WERI-Rb-1 (cell line): ENCODE results near the gene NPL.

ENCODE experiments used
- DNase-seq: peaks from one replicate; pipeline ENCODE4 v3.0.0-alpha.2; 2020
- H3K27ac ChIP-seq: fragments of 250-450 bp; sonication (Bioruptor Pico); 2 replicates; pipeline ENCODE4 v1.5.1; 2020; ENCODE audit warnings: mild to moderate bottlenecking, moderate library complexity
- H3K27me3 ChIP-seq: fragments of 250-450 bp; sonication (Bioruptor Pico); 2 replicates; pipeline ENCODE4 v1.5.1; 2021; ENCODE audit warnings: mild to moderate bottlenecking, low read depth, moderate library complexity; ENCODE audit not compliant: insufficient read depth, severe bottlenecking
- H3K36me3 ChIP-seq: fragments of 250-450 bp; sonication (Bioruptor Pico); 2 replicates; pipeline ENCODE4 v1.5.1; 2020; ENCODE audit warnings: mild to moderate bottlenecking, moderate library complexity
- H3K4me3 ChIP-seq: 2 replicates; pipeline ENCODE4 v1.5.1; 2011; ENCODE audit warnings: low read depth, mild to moderate bottlenecking, control low read depth, low read length
- H3K9me3 ChIP-seq: fragments of 250-450 bp; sonication (Bioruptor Pico); 2 replicates; pipeline ENCODE4 v1.5.1; 2021; ENCODE audit warnings: mild to moderate bottlenecking, moderate library complexity; ENCODE audit not compliant: severe bottlenecking
- TF ChIP-seq, protein P1 (sequence below): IDR thresholded peaks from 2 replicates; pipeline ENCODE4 v1.5.1; 2011; ENCODE audit warnings: low read depth, mild to moderate bottlenecking, control low read depth, inconsistent platforms, low read length

Gene NPL

DNA sequence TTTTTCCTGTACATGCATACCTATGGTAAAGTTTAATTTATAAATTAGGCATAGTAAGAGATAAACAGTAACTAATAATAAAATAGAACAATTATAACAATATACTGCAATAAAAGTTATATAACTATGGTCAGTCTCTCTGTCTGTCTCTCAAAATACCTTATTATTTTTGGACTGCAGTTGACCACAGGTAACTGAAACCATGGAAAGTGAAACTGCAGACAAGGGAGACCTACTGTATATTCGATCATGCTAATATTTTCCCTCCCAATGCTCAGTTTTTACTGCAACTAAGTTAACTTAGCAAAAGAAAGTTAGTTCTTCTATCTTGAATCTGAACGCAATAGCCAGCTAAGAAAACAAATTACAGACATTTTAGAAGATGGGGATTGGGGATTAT is 37.3 kb downstream of the NPL start:
- TF ChIP-seq, protein P1, sequence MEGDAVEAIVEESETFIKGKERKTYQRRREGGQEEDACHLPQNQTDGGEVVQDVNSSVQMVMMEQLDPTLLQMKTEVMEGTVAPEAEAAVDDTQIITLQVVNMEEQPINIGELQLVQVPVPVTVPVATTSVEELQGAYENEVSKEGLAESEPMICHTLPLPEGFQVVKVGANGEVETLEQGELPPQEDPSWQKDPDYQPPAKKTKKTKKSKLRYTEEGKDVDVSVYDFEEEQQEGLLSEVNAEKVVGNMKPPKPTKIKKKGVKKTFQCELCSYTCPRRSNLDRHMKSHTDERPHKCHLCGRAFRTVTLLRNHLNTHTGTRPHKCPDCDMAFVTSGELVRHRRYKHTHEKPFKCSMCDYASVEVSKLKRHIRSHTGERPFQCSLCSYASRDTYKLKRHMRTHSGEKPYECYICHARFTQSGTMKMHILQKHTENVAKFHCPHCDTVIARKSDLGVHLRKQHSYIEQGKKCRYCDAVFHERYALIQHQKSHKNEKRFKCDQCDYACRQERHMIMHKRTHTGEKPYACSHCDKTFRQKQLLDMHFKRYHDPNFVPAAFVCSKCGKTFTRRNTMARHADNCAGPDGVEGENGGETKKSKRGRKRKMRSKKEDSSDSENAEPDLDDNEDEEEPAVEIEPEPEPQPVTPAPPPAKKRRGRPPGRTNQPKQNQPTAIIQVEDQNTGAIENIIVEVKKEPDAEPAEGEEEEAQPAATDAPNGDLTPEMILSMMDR: no peak
- H3K9me3 ChIP-seq: no peaks in the 10 kb centered on the region
- no peak overlapping the region for H3K4me3 ChIP-seq
- DNase-seq: no peak
- H3K36me3 ChIP-seq: no peaks in the 10 kb centered on the region
- no peak overlapping the region for H3K27ac ChIP-seq
- no peaks in the 10 kb centered on the region for H3K27me3 ChIP-seq

DNA sequence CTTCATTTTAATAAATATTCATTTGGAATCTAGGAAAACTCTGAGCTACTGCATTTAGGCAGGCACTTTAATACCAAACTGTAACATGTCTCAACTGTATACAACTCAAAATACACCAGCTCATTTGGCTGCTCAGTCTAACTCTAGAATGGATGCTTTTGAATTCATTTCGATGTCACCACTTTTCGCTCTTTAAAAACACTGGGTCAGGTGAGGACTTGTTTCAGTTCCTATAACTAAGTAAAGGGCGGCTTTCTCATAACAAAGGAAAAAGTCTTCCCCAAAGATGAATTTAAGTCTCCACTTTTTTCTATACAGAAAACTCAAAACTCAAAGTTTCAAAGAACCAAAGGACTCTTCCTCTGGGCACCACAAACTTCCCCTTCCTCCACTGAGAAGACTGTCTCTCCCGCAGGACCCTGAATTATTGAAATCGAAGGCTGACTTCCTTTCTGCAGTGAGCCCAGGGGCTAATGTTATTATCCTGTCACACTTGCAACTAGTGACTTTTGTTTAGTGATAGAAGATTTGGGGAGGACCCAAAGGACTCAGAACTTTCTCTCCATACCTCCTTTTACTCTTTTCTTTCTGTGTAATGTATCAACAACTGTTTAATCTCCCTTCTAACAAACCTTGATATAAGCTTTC is 39.8 kb downstream of the NPL start:
- DNase-seq: no peak
- Histone ChIP-seq H3K27ac (no peak overlapping the region), H3K9me3 (no peaks in the 10 kb centered on the region), H3K27me3 (no peaks in the 10 kb centered on the region), H3K4me3 (no peak overlapping the region), H3K36me3 (no peaks in the 10 kb centered on the region)
- TF ChIP-seq, protein P1: no peak

DNA sequence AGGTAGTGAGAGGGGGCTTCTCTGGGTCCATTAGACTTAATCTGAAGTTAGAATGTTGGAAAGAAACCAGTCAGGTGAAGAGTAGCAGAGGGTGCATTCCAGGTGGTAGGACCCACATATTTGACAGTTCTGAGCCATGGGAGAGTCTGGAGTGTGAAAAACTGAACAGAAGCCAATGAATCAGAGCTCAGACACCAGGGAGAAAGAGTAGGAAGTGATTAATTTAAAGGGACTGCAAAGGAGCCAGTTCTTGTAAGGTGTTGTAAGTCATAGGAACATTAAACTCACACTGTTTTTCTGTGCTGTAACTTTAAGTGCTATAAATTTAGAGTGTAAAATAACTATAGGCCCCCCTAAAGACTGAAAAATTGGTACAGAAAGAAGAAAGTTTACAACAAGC is 43.7 kb downstream of the NPL start:
- Histone ChIP-seq H3K27me3 (no peaks in the 10 kb centered on the region), H3K4me3 (no peak overlapping the region), H3K9me3 (no peaks in the 10 kb centered on the region), H3K27ac (no peak overlapping the region), H3K36me3 (no peaks in the 10 kb centered on the region)
- TF ChIP-seq, protein P1: no peak
- DNase-seq: no peak

DNA sequence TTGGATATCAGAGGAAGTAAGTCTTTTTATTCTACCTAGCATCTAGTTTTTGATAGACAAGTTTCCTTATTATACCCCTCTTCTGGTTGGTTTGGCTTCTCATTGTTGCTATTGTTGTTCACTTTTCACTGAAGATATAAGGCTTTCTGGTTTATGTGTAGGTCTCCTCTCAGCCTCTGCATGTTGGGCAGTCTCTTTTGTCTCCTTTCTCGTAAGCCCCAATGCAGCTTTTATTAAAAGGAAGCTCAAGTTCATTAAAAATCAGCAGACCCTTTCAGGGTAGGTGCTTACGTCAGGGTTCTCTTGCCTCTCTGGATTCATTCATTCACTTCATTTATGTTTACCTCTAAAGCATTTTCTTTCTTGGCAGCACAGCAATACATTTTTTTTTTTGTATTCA is 44.8 kb downstream of the NPL start:
- no peak for DNase-seq
- H3K9me3 ChIP-seq: no peaks in the 10 kb centered on the region
- H3K27ac ChIP-seq: no peak overlapping the region
- TF ChIP-seq, protein P1: no peak
- no peak overlapping the region for H3K4me3 ChIP-seq
- no peaks in the 10 kb centered on the region for H3K36me3 ChIP-seq
- no peaks in the 10 kb centered on the region for H3K27me3 ChIP-seq

DNA sequence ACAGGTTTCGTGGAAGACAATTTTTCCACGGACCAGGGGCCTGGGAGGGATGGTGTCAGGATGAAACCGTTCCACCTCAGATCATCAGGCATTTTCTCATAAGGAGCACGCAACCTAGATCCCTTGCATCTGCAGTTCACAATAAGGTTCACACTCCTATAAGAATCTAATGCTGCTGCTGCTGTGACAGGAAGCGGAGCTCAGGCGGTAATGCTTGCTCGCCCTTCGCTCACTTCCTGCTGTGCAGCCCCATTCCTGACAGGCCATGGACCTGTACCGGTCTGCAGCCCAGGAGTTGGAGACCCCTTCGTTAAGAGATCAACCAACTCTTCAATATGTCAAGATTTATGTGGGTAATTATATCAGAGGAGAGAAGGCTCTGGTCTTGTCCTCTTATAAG is 46.2 kb downstream of the NPL start:
- H3K9me3 ChIP-seq: no peaks in the 10 kb centered on the region
- no peaks in the 10 kb centered on the region for H3K27me3 ChIP-seq
- DNase-seq: no peak
- H3K27ac ChIP-seq: no peak overlapping the region
- peaks cover 8% of the 10 kb centered on the region for H3K36me3 ChIP-seq
- H3K4me3 ChIP-seq: no peak overlapping the region
- TF ChIP-seq, protein P1: no peak
